Astrocyte of the cerebellum (primary cell): ENCODE results near the gene TECTA.

Source experiments
- DNase-seq: peaks from one replicate; pipeline ENCODE4 v3.0.0-alpha.2; 2011; ENCODE audit warnings: low read depth
- H3K4me3 ChIP-seq: 2 replicates; pipeline ENCODE4 v1.5.1; 2011; ENCODE audit warnings: mild to moderate bottlenecking, low read depth, low read length, moderate library complexity
- CTCF ChIP-seq: IDR thresholded peaks from 2 replicates; pipeline ENCODE4 v1.5.1; 2012; ENCODE audit warnings: low read length, low read depth, moderate library complexity, mild to moderate bottlenecking; ENCODE audit errors: missing control alignments
- in situ Hi-C: cut with HindIII; loops from 2 replicates; pipeline ENCODE4 v1.10.0; 2017; ENCODE audit warnings: low sequenced_read_pairs

TECTA gene

GRCh38 chr11:121180183-121180582 is 79.1 kb downstream of the TECTA start:
- no peak for TF ChIP-seq CTCF
- DNase-seq = no peak
- no peak overlapping the region for H3K4me3 ChIP-seq
- in situ Hi-C loops = no loop called here

GRCh38 chr11:121188776-121189175 is 87.7 kb downstream of the TECTA start:
- DNase-seq = no peak
- no peak overlapping the region for H3K4me3 ChIP-seq
- TF ChIP-seq CTCF = no peak
- in situ Hi-C loops = no loop called here

GRCh38 chr11:121191818-121192217 is 90.8 kb downstream of the TECTA start:
- no peak for DNase-seq
- in situ Hi-C loops = no loop called here
- H3K4me3 ChIP-seq = no peak overlapping the region
- no peak for TF ChIP-seq CTCF

GRCh38 chr11:121194731-121195596 is 93.9 kb downstream of the TECTA start:
- peak; percentile 49 for DNase-seq
- in situ Hi-C loops = no loop called here
- peak; percentile 76 for TF ChIP-seq CTCF
- H3K4me3 ChIP-seq = no peak overlapping the region

- H3K4me3 ChIP-seq = no peak overlapping the region
- in situ Hi-C loops = no loop called here
- no peak for DNase-seq
- TF ChIP-seq CTCF = no peak
Observed at GRCh38 chr11:121198491-121198890, 97.4 kb downstream of the TECTA start.

GRCh38 chr11:121199516-121199915 is 98.5 kb downstream of the TECTA start:
- in situ Hi-C loops = no loop called here
- no peak for DNase-seq

More at GRCh38 chr11:121199516-121199915, 98.5 kb downstream of the TECTA start:
- TF ChIP-seq CTCF = no peak
- H3K4me3 ChIP-seq = no peak overlapping the region
